WI38 (cell line): Measurements from ENCODE around the gene MEF2A.

ENCODE experiments used
- H3K4me3 ChIP-seq: 2 replicates; pipeline ENCODE4 v1.5.1; 2011; ENCODE audit warnings: low read depth, mild to moderate bottlenecking, control low read depth, low read length
- CTCF ChIP-seq: IDR thresholded peaks from 2 replicates; pipeline ENCODE4 v1.5.1; 2012; ENCODE audit warnings: low read depth, mild to moderate bottlenecking, control low read depth, low read length

Gene MEF2A

GRCh38 chr15:99578809-99579208 lies 13.0 kb downstream of the MEF2A start:
- H3K4me3 ChIP-seq: no peak overlapping the region

GRCh38 chr15:99580076-99580475 lies 14.3 kb downstream of the MEF2A start:
- TF ChIP-seq CTCF: no peak
- no peak overlapping the region for H3K4me3 ChIP-seq

More at GRCh38 chr15:99578809-99579208, 13.0 kb downstream of the MEF2A start:
- TF ChIP-seq CTCF: no peak

GRCh38 chr15:99582508-99582960 lies 16.8 kb downstream of the MEF2A start:
- H3K4me3 ChIP-seq: no peak overlapping the region
- no peak for TF ChIP-seq CTCF

GRCh38 chr15:99584081-99584600 lies 18.4 kb downstream of the MEF2A start:
- H3K4me3 ChIP-seq: no peak overlapping the region
- TF ChIP-seq CTCF: no peak

GRCh38 chr15:99586121-99586520 lies 20.3 kb downstream of the MEF2A start:
- H3K4me3 ChIP-seq: no peak overlapping the region
- no peak for TF ChIP-seq CTCF

GRCh38 chr15:99589801-99590200 lies 24.0 kb downstream of the MEF2A start:
- H3K4me3 ChIP-seq: no peak overlapping the region
- TF ChIP-seq CTCF: no peak

GRCh38 chr15:99590913-99591646 lies 25.3 kb downstream of the MEF2A start:
- no peak overlapping the region for H3K4me3 ChIP-seq
- no peak for TF ChIP-seq CTCF
